Vagina (tissue), 2 donors: ENCODE measurements around the gene TSPEAR. TPM values are rescaled to one million over a fixed set of nuclear protein-coding genes. Genes with fewer than 3 reads are reported as not detected.

Experiments used
- DNase-seq, 2 donors: peaks; one replicate each; pipeline ENCODE4 v3.0.0-alpha.2; 2017; ENCODE audit errors: extremely low spot score in 2 of 2
- H3K27ac ChIP-seq: fragments of 200-600 bp; sonication (generic); one replicate; pipeline ENCODE4 v1.5.1; 2019
- H3K27me3 ChIP-seq: fragments of 200-600 bp; sonication (generic); one replicate; pipeline ENCODE4 v1.5.1; 2019
- H3K36me3 ChIP-seq, 2 donors: fragments of 200-600 bp; sonication (generic); one replicate each; pipeline ENCODE4 v1.5.1; 2017 to 2019
- H3K4me1 ChIP-seq: fragments of 200-600 bp; sonication (generic); one replicate; pipeline ENCODE4 v1.5.1; 2019
- H3K4me3 ChIP-seq, 2 donors: fragments of 200-600 bp; sonication (generic); 1 replicate in 1 of 2; 2 replicates in 1 of 2; pipeline ENCODE4 v1.5.1; 2016 to 2019
- H3K9me3 ChIP-seq: fragments of 200-600 bp; sonication (generic); one replicate; pipeline ENCODE4 v1.5.1; 2019
- POLR2A ChIP-seq, 2 donors: fragments of 450-650 bp; IDR thresholded peaks; one replicate each; pipeline ENCODE4 v1.6.1; 2017; ENCODE audit warnings: antibody characterized with exemption in 2 of 2, mild to moderate bottlenecking in 2 of 2, moderate library complexity in 2 of 2
- POLR2AphosphoS5 ChIP-seq, 2 donors: sonication (generic); formaldehyde crosslinking; IDR thresholded peaks; one replicate each; pipeline ENCODE4 v1.9.0; 2017; ENCODE audit warnings: antibody characterized with exemption in 2 of 2, mild to moderate bottlenecking in 2 of 2, low read depth in 1 of 2; ENCODE audit not compliant: insufficient read depth in 1 of 2
- intact Hi-C: fragments of 100-400 bp; cut with DNase I; formaldehyde crosslinking; loops from one replicate; pipeline ENCODE4 v1.15.1; 2023
- total RNA-seq: library from RNA; depleted of rRNA; stranded (reverse); fragments of >200 nt; gene quantifications from one replicate; pipeline ENCODE4 v1.2.3, GENCODE V29; 2016
- TF ChIP-seq, protein P1 (sequence below), 3 experiments: fragments of 450-650 bp in 2 of 3; fragments of 200-600 bp in 1 of 3; sonication (generic) in 1 of 3; IDR thresholded peaks; one replicate each; pipeline ENCODE4 v1.5.1; 2017 to 2019; ENCODE audit warnings: antibody characterized with exemption in 3 of 3, mild to moderate bottlenecking in 2 of 3, moderate library complexity in 2 of 3

Gene TSPEAR
- total RNA-seq, 1 donor from 2014 or later: not detected

DNA sequence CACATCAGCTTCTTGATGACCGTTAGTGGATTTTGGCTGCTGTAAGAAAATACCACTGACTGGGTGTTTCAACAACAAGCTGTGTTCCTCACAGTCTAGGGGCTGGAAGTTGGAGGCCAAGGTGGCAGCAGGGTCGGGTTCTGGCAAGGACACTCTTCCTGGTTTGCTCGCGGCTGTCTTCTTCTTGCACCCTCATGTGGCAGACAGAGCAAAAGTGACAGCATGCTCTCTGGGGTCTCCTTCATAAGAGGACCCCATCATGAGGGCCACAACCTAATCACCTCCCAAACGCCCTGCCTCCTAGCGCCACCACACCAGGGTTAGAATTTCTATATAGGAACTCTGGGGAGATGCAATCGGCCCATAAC is 18.6 kb upstream of the TSPEAR start:
- Histone ChIP-seq H3K36me3 (no peaks in the 10 kb centered on the region), H3K4me1 (no peaks in the 10 kb centered on the region), H3K27ac (no peak overlapping the region), H3K27me3 (no peaks in the 10 kb centered on the region), H3K4me3 (no peak overlapping the region), H3K9me3 (no peaks in the 10 kb centered on the region)
- intact Hi-C loops: no loop called here
- TF ChIP-seq POLR2AphosphoS5 (IDR thresholded peaks at IDR 0.05; ENCODE audit: insufficient read depth in 1 of 2, low read depth in 1 of 2): no peak
- TF ChIP-seq, protein P1, sequence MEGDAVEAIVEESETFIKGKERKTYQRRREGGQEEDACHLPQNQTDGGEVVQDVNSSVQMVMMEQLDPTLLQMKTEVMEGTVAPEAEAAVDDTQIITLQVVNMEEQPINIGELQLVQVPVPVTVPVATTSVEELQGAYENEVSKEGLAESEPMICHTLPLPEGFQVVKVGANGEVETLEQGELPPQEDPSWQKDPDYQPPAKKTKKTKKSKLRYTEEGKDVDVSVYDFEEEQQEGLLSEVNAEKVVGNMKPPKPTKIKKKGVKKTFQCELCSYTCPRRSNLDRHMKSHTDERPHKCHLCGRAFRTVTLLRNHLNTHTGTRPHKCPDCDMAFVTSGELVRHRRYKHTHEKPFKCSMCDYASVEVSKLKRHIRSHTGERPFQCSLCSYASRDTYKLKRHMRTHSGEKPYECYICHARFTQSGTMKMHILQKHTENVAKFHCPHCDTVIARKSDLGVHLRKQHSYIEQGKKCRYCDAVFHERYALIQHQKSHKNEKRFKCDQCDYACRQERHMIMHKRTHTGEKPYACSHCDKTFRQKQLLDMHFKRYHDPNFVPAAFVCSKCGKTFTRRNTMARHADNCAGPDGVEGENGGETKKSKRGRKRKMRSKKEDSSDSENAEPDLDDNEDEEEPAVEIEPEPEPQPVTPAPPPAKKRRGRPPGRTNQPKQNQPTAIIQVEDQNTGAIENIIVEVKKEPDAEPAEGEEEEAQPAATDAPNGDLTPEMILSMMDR (IDR thresholded peaks at IDR 0.05): no peak
- TF ChIP-seq POLR2A (IDR thresholded peaks at IDR 0.05): no peak
- no peak for DNase-seq

DNA sequence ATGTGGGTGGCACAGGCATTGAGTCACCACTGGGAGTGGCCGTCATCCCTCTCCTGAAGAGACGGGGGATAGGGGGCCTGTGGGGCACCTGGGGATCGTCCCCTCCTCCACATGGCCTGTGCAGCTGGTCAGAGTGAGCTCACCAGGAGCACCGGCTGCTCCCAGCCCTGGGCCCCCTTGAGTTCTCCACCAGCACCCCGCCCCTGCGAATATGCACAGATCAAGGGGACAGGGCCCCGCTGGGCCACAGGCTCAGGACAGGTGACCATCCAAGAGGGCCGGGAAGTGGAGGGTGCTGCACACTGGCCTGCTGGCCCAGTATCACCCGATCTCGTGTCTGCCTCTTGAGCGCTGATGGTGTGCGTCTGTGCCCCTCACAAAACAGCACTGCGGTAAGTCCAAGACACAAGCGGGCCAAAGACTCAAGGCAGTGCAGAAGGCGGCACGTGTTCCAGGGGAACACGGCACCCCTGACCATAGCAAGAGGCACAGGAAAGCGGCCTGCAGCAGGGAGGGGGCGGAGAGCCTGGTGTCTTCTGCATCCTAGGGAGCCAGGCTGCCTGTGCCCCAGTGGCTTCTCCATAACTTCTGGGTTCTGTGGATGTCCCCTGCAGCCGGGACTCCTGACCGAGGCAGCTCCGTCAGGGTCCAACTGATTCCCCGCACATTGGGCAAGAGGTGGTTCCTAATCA is 18.1 kb upstream of the TSPEAR start:
- DNase-seq: no peak

DNA sequence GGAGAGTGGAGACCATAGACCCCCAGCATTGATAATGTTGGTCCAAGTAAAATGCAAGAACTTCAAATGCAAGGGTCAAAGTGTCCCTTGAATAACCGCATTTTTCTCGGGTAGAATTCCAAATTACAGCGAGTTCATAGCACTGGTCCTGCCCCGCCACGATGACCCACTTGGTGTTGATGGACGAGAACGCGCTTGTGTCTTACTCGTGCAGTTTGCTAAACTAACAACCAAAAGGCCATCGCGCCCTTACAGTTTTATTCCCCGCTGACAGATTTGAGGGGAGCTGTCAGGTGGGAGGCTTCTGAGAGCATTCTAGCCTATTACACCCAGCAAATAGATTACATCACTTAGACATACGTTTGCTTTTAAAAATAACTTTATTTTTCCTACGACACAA is 17.3 kb upstream of the TSPEAR start:
- H3K27me3 ChIP-seq: no peaks in the 10 kb centered on the region
- intact Hi-C loops: no loop called here

More for the DNA sequence above, 18.1 kb upstream of the TSPEAR start:
- intact Hi-C loops: no loop called here
- H3K27ac ChIP-seq: no peak overlapping the region
- H3K4me1 ChIP-seq: no peaks in the 10 kb centered on the region
- H3K27me3 ChIP-seq: no peaks in the 10 kb centered on the region
- H3K9me3 ChIP-seq: no peaks in the 10 kb centered on the region
- no peak overlapping the region for H3K4me3 ChIP-seq
- H3K36me3 ChIP-seq: no peaks in the 10 kb centered on the region
- TF ChIP-seq POLR2A (IDR thresholded peaks at IDR 0.05) (no peak), POLR2AphosphoS5 (IDR thresholded peaks at IDR 0.05; ENCODE audit: insufficient read depth in 1 of 2, low read depth in 1 of 2) (no peak)
- TF ChIP-seq, protein P1 (IDR thresholded peaks at IDR 0.05): no peak

DNA sequence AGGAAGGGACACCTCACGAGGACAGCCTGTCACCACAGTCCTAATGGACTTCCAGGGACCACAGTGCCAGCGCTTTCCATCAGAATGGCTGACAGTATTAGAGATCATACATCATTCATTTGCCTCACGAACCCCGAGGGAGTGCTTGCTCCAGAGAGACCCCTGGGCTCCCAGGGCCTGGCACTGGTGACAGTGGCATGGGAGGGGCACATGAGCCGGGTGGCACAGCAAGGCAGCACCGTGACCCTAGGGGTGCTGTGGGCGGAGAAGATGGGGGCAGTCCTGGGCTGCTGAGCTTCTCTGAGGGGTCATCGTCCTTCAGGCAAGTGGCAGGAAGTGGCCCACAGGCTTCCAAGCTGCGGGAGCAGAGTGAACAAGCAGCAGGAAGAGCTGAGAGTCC is 16.4 kb upstream of the TSPEAR start:
- intact Hi-C loops: no loop called here
- Histone ChIP-seq H3K9me3 (no peaks in the 10 kb centered on the region), H3K4me1 (peaks cover 10% of the 10 kb centered on the region), H3K27ac (no peak overlapping the region), H3K27me3 (no peaks in the 10 kb centered on the region), H3K36me3 (no peaks in the 10 kb centered on the region), H3K4me3 (no peak overlapping the region)
- TF ChIP-seq POLR2A (IDR thresholded peaks at IDR 0.05) (no peak), POLR2AphosphoS5 (IDR thresholded peaks at IDR 0.05; ENCODE audit: insufficient read depth in 1 of 2, low read depth in 1 of 2) (no peak)
- TF ChIP-seq, protein P1 (IDR thresholded peaks at IDR 0.05): no peak
- DNase-seq: no peak

More for the DNA sequence above, 17.3 kb upstream of the TSPEAR start:
- no peak for DNase-seq
- H3K36me3 ChIP-seq: no peaks in the 10 kb centered on the region
- H3K4me1 ChIP-seq: peaks cover 3% of the 10 kb centered on the region
- no peak overlapping the region for H3K4me3 ChIP-seq
- no peak overlapping the region for H3K27ac ChIP-seq
- TF ChIP-seq POLR2AphosphoS5 (IDR thresholded peaks at IDR 0.05; ENCODE audit: insufficient read depth in 1 of 2, low read depth in 1 of 2) (no peak), POLR2A (IDR thresholded peaks at IDR 0.05) (no peak)
- TF ChIP-seq, protein P1 (IDR thresholded peaks at IDR 0.05): no peak
- H3K9me3 ChIP-seq: no peaks in the 10 kb centered on the region

DNA sequence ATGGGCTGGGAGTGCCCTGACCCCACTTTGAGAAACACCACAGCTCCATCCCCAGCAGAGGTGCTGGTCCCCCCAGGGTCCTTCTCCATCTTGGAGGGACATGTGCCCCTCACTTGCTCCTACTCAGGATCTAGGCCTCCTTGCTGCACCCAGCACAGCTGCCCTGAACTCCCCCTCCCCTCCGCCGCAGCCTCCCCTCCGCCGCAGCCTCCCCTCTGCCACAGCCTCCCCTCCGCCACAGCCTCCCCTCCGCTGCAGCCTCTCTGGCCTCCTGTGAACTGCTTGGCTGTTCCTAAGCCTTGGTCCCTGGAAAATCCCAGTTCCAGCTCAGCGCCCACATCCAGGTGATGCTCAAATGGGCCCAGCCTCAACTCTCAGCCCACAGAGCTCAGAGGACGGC is 15.9 kb upstream of the TSPEAR start:
- no peaks in the 10 kb centered on the region for H3K9me3 ChIP-seq
- peaks cover 10% of the 10 kb centered on the region for H3K4me1 ChIP-seq
- no peak for DNase-seq
- H3K36me3 ChIP-seq: no peaks in the 10 kb centered on the region
- H3K27me3 ChIP-seq: no peaks in the 10 kb centered on the region
- no peak overlapping the region for H3K27ac ChIP-seq
- no peak overlapping the region for H3K4me3 ChIP-seq
- TF ChIP-seq, protein P1 (IDR thresholded peaks at IDR 0.05): no peak
- TF ChIP-seq POLR2A (IDR thresholded peaks at IDR 0.05) (no peak), POLR2AphosphoS5 (IDR thresholded peaks at IDR 0.05; ENCODE audit: insufficient read depth in 1 of 2, low read depth in 1 of 2) (no peak)
- intact Hi-C loops: no loop called here
